ENCODE data around the gene DNASE2B.

DNASE2B gene

DNA sequence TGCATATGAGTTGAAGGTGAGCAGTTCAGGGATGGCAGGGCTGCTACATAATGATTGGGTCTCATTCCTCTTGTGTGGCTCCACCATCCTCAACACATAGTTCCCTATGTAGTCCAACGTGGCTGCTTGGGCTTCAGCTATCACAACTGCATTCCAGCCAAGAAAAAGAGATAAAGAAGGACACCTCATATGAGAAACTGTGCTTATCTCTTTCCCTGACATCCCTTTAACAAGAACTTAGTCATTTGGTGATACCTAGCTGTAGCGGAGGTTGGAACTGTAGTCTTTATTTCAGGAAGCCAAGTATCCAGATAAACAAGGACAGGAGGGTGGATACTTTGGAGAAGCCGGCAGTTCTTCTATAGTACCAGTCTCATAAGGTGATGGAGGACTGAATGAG, 42.7 kb upstream of the DNASE2B start:
- TF ChIP-seq, protein P1, sequence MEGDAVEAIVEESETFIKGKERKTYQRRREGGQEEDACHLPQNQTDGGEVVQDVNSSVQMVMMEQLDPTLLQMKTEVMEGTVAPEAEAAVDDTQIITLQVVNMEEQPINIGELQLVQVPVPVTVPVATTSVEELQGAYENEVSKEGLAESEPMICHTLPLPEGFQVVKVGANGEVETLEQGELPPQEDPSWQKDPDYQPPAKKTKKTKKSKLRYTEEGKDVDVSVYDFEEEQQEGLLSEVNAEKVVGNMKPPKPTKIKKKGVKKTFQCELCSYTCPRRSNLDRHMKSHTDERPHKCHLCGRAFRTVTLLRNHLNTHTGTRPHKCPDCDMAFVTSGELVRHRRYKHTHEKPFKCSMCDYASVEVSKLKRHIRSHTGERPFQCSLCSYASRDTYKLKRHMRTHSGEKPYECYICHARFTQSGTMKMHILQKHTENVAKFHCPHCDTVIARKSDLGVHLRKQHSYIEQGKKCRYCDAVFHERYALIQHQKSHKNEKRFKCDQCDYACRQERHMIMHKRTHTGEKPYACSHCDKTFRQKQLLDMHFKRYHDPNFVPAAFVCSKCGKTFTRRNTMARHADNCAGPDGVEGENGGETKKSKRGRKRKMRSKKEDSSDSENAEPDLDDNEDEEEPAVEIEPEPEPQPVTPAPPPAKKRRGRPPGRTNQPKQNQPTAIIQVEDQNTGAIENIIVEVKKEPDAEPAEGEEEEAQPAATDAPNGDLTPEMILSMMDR (IDR thresholded peaks at IDR 0.05; ENCODE audit: low read depth, low read length), result no peak
- no peak for DNase-seq (ENCODE audit: extremely low read depth, low read depth)

DNA sequence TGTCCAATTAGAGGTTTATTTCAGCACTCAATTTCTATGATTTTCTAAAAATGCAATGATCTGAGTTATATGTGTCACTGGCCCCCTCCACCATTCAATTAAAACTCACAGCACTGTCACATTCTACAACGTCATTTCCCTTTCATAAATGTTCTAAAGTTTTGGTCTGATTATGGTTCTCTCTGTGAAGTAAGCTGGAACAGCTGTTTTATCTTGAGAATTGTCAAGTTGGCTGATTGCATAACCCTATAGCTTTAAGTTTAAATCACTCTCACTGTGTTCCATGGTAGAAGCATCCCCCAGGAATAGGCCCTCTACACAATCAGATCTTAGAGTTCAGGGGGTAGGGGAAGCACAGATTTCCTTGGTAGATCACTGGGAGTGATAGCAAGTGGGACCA, 41.4 kb upstream of the DNASE2B start:
- TF ChIP-seq, protein P1 (IDR thresholded peaks at IDR 0.05; ENCODE audit: low read depth, low read length), result no peak
- DNase-seq (ENCODE audit: extremely low read depth, low read depth), result no peak

DNA sequence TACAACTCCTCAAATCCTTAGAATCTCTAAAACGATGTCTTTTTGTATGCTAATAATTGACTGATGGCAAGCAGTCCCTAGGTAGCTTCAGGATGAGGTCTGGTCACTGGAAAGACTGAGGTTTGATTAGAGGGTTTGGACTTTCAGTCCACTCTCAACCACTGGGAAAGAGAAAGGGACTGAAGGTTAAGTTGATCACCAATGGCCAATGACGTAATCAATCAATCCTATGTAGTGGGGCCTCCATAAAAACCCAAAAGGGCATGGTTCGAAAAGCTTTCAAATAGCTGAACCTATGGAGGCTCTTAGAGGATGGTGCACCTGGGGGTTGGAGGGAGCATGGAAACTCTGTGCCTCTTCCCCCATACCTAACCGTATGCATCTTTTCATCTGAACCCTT, 39.6 kb upstream of the DNASE2B start:
- DNase-seq (ENCODE audit: extremely low read depth, low read depth), result no peak
- TF ChIP-seq, protein P1 (IDR thresholded peaks at IDR 0.05; ENCODE audit: low read depth, low read length), result no peak

DNA sequence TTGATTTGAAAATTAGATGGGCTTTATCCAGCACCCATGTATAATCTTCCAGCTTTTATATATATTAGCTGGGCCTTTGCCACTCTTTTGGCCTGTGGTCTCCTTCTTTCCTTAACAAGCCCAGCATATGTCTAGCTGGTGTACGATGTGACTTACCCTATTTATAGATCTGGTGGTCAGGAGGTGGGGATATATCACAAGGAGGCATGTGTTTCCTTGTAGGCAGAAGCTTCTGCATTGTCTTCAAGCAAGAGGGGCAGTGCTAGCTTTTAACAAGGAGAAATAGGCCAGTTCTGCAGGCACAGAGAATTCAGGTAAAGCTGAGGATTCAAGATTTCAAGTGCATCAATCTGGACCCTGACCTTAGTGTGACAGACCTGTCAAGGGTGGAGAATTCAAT, 38.0 kb upstream of the DNASE2B start:
- no peak for DNase-seq (ENCODE audit: extremely low read depth, low read depth)
- TF ChIP-seq, protein P1 (IDR thresholded peaks at IDR 0.05; ENCODE audit: low read depth, low read length), result no peak

DNA sequence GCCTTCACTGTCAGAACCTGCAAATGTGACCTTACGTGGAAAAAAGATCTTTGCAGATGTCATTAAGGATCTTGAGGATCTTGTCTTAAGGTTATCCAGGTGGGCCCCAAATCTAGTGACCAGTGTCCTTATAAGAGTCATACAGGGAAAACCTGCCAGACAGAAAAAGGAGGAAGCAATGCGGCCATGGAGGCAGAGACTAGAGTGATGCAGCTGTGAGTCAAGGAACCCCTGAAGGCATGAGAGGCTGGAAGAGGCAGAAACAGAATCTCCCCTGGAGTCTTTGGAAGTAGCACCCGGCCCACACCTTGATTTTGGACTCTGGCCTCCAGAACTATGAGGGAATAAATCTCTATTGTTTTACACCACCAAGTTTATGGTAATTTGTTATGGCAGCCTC, 36.5 kb upstream of the DNASE2B start:
- TF ChIP-seq, protein P1 (IDR thresholded peaks at IDR 0.05; ENCODE audit: low read depth, low read length), result no peak
- DNase-seq (ENCODE audit: extremely low read depth, low read depth), result no peak

DNA sequence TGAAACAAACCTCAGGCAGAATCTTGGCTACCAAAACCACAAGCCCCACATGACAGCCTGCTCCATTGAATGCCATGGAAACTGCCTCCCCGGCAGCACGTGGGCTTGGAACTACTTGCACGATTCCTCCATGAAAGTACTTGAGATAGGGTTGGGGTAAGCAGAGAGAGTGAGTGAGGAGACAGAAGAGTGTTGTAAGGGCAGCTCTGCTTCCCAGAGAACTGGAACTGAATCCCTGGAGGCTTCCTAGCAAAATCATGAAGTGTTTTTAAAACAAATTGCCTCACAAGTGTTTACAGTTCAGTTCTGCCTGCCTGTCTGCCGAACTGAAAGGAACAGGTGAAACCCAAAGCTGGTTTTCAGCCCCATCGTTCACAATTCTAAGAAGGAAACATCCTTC, 35.3 kb upstream of the DNASE2B start:
- TF ChIP-seq, protein P1 (IDR thresholded peaks at IDR 0.05; ENCODE audit: low read depth, low read length), result no peak
- no peak for DNase-seq (ENCODE audit: extremely low read depth, low read depth)

DNA sequence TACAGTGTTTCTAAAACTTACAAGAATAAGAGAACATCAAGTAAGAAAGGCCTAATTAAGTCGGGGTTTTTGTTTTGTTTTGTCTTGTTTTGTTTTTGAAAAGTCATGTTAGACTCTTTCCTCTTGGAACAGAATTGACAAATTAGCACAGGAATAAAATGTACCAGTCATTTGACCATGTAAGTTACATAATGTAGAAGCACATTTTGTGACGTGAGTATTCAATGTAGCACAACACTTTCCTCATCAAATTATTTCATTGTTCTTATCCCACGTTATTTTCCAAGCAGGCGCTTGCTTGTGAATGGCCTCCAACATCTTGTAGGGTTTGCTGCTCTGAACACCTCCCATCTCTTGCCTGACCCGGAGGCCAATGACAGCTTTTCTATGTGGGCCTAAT, 34.7 kb upstream of the DNASE2B start:
- no peak for DNase-seq (ENCODE audit: extremely low read depth, low read depth)
- TF ChIP-seq, protein P1 (IDR thresholded peaks at IDR 0.05; ENCODE audit: low read depth, low read length), result no peak

Data from AG09319 (cell line).